Measurements from ENCODE around the gene UAP1L1.

The UAP1L1 gene

DNA sequence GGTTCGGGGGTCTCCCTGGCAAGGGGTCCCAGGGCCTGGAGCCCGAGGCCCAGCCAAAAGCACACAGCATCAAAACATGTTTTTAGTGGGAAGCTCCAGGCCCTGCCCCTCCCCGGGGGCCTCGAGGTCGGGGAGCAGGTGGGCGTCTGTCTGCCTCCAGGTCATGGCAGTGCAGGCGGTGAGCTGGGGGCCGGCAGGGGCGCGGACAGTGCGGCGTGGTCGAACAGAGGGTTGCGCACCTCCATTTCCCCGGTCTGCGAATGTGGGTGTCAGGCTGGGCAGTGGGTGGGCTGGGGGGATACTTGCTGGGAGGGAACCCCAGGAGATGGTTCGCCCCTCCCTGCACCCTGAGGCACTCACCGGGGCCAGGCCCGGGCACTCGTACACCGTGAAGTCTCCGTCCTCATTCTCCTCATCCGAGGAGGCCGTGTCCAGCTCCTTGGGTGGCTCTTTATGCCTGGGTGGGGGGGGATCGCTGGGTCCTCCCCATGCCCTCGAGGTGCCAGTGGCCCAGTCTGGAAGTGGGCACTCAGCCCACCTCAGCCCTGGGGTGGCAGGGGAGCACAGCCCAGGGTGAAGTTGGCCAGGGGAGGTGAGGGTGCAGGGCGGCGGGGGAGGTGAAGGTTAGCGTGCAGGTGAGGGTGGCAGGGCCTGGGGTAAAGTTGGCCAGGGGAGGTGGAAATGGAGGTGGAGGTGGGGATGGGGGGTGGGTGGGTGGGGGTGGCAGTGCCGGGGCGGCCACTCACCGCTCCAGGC is 37.5 kb upstream of the UAP1L1 start:
- in situ Hi-C loops (cut with MboI; ENCODE audit: low sequenced_read_pairs), result loop anchor here (25.0 kb wide), 1 partner anchor 252 kb away; the partner anchor contains the start of genes CCDC183 and TMEM141

- in situ Hi-C loops (cut with MboI; ENCODE audit: low sequenced_read_pairs), result loop anchor here (25.0 kb wide), 1 partner anchor 253 kb away; the partner anchor contains the start of genes CCDC183 and TMEM141
These were observed 36.7 kb upstream of the UAP1L1 start for GRCh38 chr9:137040568-137040967.

DNA sequence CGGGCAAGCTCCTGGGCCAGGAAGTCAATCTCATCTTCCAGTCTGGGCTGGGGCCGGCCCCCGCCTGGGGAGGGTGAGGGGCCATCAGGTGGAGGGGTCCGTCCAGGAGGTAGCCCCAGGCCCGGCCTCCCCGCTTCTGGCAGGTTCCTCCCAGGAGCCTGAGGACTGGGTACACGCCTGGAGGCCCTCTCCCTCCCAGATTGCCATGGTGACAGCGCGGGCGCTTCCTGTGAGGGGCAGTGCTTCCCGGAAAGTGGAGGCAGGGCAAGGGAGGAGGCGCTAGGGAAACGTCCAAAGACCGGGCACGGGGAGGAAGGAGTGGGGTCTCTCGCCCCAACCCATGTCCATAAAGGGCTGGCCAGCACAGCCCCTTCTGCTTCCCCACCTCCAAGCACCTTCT is 36.2 kb upstream of the UAP1L1 start:
- in situ Hi-C loops (cut with MboI; ENCODE audit: low sequenced_read_pairs), result loop anchor here (25.0 kb wide), 1 partner anchor 254 kb away; the partner anchor contains the start of genes CCDC183 and TMEM141

DNA sequence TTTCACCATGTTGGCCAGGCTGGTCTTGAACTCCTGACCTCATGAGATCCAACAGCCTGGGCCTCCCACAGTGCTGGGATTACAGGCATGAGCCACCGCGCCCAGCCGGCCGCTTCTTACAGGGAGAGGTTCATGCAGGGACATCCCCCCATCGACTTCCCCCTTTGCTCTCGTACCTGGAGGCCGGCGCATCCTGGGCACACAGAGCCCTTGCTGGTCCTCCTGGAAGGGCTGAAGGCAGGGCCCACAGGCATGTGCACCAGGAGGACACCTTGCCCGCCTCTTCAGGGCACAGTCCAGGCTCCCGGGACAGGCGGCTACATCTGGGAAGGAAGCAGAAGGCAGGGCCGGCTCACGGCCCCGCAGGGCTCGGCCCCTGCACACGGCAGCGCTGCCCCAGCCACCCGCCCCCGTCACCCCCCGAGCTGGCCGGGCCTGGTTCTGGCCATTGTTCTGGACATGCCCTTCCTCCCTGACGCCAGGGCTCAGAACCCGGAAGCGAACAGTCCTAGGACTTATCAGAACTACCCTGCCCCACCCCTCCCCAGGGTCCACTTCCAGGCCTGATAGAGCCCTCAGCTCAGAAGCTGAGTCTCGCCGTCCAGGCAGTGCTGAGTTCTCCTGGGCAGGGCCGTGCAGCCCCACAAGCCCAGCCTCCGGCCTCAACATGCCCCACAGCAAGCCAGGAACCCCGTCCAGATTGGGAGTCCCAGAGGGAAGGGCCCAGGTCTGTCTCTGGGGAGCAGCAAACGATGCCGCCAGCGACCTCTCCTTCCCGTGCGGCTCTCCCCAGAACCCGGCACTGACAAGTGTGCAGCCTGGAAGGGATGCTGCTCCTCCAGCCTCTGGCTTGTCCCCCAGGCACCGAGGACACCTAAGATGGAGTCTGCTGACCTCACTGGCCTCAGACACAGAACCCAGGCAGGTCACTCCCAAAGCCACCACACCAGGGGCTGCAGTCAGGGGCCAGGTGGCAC is 34.3 kb upstream of the UAP1L1 start:
- in situ Hi-C loops (cut with MboI; ENCODE audit: low sequenced_read_pairs), result loop anchor here (25.0 kb wide), 1 partner anchor 256 kb away; the partner anchor contains the start of genes CCDC183 and TMEM141

DNA sequence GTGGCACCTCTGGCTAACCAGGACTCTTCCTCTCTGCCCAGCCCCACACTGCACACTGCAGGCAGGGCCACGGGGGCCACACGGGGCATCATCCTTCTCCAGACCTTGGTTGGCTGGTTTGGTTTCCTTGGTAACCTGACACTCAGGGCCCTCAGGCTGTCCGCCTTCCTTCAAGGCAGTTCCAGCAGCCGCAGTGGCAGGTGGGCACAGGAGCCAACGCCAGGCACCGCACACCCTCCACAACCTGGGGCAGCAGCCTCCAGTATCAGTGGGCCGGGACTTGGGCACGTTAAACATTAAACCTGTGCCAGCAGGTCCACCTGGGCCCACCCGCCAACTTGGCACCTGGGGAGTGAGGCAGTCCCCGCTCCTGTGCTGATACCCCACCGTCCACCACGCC is 33.3 kb upstream of the UAP1L1 start:
- in situ Hi-C loops (cut with MboI; ENCODE audit: low sequenced_read_pairs), result loop anchor here (25.0 kb wide), 1 partner anchor 257 kb away; the partner anchor contains the start of genes CCDC183 and TMEM141

- in situ Hi-C loops (cut with MboI; ENCODE audit: low sequenced_read_pairs), result loop anchor here (25.0 kb wide), 1 partner anchor 257 kb away; the partner anchor contains the start of genes CCDC183 and TMEM141
These were observed 32.7 kb upstream of the UAP1L1 start for GRCh38 chr9:137044502-137045177.

GRCh38 chr9:137045294-137046087 is 31.8 kb upstream of the UAP1L1 start:
- in situ Hi-C loops (cut with MboI; ENCODE audit: low sequenced_read_pairs), result loop anchor here (25.0 kb wide), 1 partner anchor 258 kb away; the partner anchor contains the start of genes CCDC183 and TMEM141

DNA sequence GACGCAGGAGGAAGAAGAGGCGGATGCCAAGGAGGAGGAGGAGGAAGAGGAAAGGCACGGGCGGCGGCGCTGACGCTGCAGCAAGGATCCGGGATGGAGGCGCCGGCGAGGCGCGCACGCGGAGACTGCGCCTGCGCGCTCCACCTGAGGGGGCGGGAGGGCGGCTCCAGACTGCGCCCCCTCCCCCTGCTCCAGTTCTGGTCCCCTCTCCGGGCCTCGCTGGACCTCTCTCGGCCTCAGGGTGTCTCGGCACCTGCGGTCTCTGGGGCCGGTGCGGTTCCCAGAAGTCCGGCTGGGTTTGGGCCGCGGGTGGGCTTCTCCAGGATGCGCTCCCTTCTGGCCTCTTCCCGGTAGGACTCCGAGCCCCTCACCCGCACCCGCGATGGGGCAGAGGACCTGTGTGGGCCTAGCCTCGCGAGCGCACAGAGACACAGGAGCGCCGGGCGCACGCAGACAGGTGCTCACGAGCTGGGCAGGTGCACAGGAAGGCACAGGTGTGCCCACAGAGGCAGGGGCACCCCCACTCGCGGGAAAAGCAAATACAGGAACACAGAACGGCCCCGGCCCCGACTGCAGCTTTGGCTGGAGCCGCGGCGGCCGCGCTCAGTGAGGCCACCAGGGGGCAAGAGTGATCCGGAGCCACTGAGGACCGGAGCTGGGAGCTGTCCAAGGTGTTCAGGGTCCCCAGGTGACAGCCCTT is 31.1 kb upstream of the UAP1L1 start, which contains the start of gene NPDC1:
Gene NPDC1, minus strand, starts transcription at position 90 of the 700 bp plus-strand sequence. CDS start 188 bp downstream, outside the sequence.
- in situ Hi-C loops (cut with MboI; ENCODE audit: low sequenced_read_pairs), result loop anchor here (25.0 kb wide), 1 partner anchor 259 kb away; the partner anchor contains the start of genes CCDC183 and TMEM141

DNA sequence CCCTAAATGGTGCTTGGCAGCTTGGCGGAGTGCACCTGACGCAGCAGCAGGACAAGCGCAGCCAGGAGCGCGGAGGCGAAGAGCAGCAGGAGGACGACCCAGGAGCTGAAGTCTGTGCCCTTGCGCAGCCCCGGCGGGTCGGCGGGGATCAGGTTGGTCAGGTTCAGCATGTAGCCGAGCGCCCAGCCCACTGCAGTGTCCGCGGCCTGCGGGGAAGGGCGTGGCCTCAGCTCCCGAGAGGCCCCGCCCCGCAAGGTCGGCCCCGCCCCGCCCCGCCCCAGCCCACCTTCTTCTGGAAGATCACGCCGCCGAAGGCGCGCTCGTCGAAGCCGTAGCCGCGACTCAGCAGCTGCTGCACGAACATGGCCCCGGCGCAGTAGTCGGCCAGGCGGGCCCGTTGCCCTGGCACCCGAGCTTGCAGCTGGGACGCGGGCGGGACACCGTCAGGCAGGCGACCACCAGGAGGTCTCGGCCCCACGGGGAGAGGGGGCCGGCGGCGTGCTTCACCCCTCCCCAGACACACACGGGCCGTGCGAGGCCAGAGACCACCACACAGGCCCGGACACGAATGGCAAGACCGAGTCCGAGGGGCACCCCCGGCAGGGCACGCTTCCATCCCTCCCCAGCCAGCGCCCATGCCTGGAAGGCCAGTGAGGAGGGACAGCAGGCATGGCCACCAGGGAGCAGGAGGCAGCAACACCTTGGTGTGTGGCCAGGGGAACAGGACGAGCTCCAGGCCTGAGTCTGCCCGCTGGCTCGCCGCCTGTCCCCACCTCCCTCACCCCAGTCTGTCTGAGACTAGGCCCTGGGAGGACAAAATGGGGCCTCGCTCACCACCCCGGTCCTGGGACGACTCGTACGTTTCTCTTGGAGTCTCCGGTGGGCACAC is 28.4 kb upstream of the UAP1L1 start:
- in situ Hi-C loops (cut with MboI; ENCODE audit: low sequenced_read_pairs), result loop anchor here (25.0 kb wide), 1 partner anchor 262 kb away; the partner anchor contains the start of genes CCDC183 and TMEM141

GRCh38 chr9:137049544-137050449 is 27.5 kb upstream of the UAP1L1 start:
- in situ Hi-C loops (cut with MboI; ENCODE audit: low sequenced_read_pairs), result loop anchor here (25.0 kb wide), 1 partner anchor 262 kb away; the partner anchor contains the start of genes CCDC183 and TMEM141

DNA sequence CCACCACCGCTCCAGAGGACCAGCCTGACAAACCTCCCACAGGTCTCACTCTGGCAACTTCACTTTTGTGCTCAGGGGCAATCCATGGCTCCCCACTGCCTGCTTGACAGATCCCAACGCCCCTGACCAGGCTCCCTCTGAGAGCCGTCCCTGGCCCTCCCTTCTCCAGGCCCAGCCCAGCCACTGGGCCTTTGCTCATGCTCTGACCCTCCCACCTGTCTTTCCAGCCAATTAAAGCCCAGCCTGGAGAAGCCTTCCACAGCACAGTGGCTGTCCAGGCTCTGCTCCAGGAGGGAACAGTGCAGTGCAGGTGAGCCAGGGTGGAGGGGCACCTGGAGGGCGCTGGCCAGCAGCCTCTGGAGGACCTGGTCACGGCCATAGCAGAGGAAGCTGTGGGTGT is 26.7 kb upstream of the UAP1L1 start:
- in situ Hi-C loops (cut with MboI; ENCODE audit: low sequenced_read_pairs), result no loop called here

DNA sequence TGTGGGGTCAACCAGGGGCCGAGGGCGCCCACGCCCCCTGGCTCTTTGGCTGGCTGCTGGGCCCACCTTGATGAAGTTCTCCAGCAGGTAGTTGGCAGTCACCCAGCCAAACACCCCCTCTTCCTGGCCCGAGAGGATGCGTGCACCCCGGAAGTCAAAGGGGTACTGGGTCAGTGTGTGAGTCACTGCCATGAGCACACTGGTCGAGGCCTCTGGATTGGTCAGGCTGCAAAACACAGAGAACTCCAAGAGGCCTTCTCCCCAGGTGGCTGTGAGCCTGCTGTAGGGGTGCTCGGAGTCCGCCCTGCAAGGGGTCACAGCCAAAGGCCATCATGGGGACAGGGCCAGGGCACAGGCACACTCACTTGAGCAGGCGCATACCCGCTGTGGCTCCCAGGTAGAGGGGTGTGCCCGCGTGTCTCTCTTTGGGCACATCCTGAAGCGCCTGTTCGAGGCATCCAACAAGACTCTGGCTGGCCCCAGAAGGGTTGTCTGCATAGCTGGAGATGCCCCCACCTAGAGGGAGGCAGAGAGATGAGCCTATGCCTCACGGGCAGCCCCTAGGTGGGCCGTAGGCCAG is 26.1 kb upstream of the UAP1L1 start:
- in situ Hi-C loops (cut with MboI; ENCODE audit: low sequenced_read_pairs), result no loop called here

GRCh38 chr9:137052293-137052692 is 25.0 kb upstream of the UAP1L1 start:
- in situ Hi-C loops (cut with MboI; ENCODE audit: low sequenced_read_pairs), result no loop called here

GRCh38 chr9:137052998-137053943 is 24.0 kb upstream of the UAP1L1 start:
- in situ Hi-C loops (cut with MboI; ENCODE audit: low sequenced_read_pairs), result no loop called here
